ENCODE results near the gene ZMYND15. TPM values are rescaled to one million over a fixed set of nuclear protein-coding genes. Genes with fewer than 3 reads are reported as not detected.
A peak's percentile ranks its signal among the peaks of the same experiment; 100 is the strongest.

Gene ZMYND15
- total and polyA plus RNA-seq, 2 experiments from 2014 or later: 0.32 to 1.4 TPM

DNA sequence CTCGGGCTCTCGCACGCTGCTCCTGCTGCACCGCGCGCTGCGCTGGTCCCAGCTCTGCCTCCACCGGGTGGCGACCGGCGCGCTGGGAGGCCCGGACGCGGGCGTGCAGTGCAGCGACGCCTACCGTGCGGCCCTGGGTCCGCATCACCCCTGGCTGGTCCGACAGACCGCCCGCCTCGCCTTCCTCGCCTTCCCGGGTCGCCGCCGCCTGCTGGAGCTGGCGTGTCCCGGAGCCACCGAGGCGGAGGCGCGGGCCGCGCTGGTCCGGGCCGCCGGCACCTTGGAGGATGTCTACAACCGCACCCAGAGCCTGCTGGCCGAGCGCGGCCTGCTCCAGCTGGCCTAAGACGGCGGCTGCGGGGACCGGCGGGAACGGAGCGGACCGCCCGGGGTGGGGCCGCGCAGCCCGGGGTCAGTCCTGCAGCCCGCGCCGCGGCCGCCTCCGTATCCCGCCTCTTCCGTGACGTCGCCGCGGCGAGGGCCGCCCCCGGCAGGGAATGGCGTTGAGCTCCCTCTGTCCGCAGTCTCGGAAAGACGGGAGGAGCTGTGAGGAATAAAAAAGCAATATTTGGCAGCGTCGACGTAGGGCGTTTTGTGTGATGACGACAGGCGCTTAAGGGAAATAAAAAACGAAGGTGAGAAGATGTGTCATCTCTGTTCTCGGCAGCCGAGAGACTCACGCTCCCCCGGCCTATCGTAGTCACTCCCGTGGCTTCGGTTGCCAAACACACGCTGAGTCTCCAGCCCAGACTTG is 50.5 kb downstream of the ZMYND15 start:
- DNase-seq (ENCODE audit: low spot score) (peak; percentile 79), ATAC-seq (peak; percentile 79)
- Histone ChIP-seq H3K27me3 (ENCODE audit: insufficient read depth) (peaks cover 42% of the 10 kb centered on the region), H3K9me2 (ENCODE audit: insufficient read depth) (no peaks in the 10 kb centered on the region), H3K4me2 (peak overlapping the region; percentile 99), H3K79me2 (replicated peaks; ENCODE audit: insufficient read depth) (no peaks in the 10 kb centered on the region), H3K27ac (ENCODE audit: low read depth) (no peak overlapping the region), H2AFZ (peak overlapping the region; percentile 88), H3F3A (replicated peaks; ENCODE audit: low read depth) (peaks cover 19% of the 10 kb centered on the region; the same call in 1 of the 2 replicates), H3K4me1 (ENCODE audit: insufficient read depth) (peaks cover 30% of the 10 kb centered on the region), H3K36me3 (ENCODE audit: insufficient read depth) (no peaks in the 10 kb centered on the region), H4K20me1 (replicated peaks; ENCODE audit: insufficient read depth) (no peaks in the 10 kb centered on the region), H3K4me3 (peak overlapping the region; percentile 87)
- Mint-ChIP-seq H3K9me3 (no peaks in the 10 kb centered on the region; the same call in 2 of the 3 replicates), H3K27ac (no peak overlapping the region), H3K27me3 (ENCODE audit: insufficient read depth, low read depth, poor library complexity) (peaks cover 40% of the 10 kb centered on the region), H3K4me3 (peak overlapping the region; percentile 82), H3K4me1 (peaks cover 23% of the 10 kb centered on the region), H3K36me3 (ENCODE audit: low read depth) (peaks cover 5% of the 10 kb centered on the region; the same call in 1 of the 3 replicates)
- TF ChIP-seq NANOG (IDR thresholded peaks at IDR 0.05; ENCODE audit: borderline replicate concordance) (no peak), JUNB (IDR thresholded peaks at IDR 0.05; ENCODE audit: unreplicated experiment) (no peak), EZH2phosphoT487 (IDR thresholded peaks at IDR 0.05; ENCODE audit: unreplicated experiment) (no peak), ZNF114 (CRISPR knock-in tag; IDR thresholded peaks at IDR 0.05) (no peak), EZH2 (IDR thresholded peaks at IDR 0.05; ENCODE audit: low read depth, unreplicated experiment) (no peak), STAT1 (IDR thresholded peaks at IDR 0.05; ENCODE audit: unreplicated experiment) (no peak), CREB1 (CRISPR knock-in tag; IDR thresholded peaks at IDR 0.05; ENCODE audit: low read depth) (peak; percentile 85), POLR2AphosphoS5 (IDR thresholded peaks at IDR 0.05; ENCODE audit: low read depth) (peak; percentile 47), ZNF331 (CRISPR knock-in tag; IDR thresholded peaks at IDR 0.05; ENCODE audit: low read depth) (no peak)
- TF ChIP-seq, protein P1, sequence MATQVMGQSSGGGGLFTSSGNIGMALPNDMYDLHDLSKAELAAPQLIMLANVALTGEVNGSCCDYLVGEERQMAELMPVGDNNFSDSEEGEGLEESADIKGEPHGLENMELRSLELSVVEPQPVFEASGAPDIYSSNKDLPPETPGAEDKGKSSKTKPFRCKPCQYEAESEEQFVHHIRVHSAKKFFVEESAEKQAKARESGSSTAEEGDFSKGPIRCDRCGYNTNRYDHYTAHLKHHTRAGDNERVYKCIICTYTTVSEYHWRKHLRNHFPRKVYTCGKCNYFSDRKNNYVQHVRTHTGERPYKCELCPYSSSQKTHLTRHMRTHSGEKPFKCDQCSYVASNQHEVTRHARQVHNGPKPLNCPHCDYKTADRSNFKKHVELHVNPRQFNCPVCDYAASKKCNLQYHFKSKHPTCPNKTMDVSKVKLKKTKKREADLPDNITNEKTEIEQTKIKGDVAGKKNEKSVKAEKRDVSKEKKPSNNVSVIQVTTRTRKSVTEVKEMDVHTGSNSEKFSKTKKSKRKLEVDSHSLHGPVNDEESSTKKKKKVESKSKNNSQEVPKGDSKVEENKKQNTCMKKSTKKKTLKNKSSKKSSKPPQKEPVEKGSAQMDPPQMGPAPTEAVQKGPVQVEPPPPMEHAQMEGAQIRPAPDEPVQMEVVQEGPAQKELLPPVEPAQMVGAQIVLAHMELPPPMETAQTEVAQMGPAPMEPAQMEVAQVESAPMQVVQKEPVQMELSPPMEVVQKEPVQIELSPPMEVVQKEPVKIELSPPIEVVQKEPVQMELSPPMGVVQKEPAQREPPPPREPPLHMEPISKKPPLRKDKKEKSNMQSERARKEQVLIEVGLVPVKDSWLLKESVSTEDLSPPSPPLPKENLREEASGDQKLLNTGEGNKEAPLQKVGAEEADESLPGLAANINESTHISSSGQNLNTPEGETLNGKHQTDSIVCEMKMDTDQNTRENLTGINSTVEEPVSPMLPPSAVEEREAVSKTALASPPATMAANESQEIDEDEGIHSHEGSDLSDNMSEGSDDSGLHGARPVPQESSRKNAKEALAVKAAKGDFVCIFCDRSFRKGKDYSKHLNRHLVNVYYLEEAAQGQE (IDR thresholded peaks at IDR 0.05; ENCODE audit: unreplicated experiment): no peak
- TF ChIP-seq, protein P2, sequence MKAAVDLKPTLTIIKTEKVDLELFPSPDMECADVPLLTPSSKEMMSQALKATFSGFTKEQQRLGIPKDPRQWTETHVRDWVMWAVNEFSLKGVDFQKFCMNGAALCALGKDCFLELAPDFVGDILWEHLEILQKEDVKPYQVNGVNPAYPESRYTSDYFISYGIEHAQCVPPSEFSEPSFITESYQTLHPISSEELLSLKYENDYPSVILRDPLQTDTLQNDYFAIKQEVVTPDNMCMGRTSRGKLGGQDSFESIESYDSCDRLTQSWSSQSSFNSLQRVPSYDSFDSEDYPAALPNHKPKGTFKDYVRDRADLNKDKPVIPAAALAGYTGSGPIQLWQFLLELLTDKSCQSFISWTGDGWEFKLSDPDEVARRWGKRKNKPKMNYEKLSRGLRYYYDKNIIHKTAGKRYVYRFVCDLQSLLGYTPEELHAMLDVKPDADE (IDR thresholded peaks at IDR 0.05): peak; percentile 37; the same call in 1 of the 2 replicates
- TF ChIP-seq, protein P3, sequence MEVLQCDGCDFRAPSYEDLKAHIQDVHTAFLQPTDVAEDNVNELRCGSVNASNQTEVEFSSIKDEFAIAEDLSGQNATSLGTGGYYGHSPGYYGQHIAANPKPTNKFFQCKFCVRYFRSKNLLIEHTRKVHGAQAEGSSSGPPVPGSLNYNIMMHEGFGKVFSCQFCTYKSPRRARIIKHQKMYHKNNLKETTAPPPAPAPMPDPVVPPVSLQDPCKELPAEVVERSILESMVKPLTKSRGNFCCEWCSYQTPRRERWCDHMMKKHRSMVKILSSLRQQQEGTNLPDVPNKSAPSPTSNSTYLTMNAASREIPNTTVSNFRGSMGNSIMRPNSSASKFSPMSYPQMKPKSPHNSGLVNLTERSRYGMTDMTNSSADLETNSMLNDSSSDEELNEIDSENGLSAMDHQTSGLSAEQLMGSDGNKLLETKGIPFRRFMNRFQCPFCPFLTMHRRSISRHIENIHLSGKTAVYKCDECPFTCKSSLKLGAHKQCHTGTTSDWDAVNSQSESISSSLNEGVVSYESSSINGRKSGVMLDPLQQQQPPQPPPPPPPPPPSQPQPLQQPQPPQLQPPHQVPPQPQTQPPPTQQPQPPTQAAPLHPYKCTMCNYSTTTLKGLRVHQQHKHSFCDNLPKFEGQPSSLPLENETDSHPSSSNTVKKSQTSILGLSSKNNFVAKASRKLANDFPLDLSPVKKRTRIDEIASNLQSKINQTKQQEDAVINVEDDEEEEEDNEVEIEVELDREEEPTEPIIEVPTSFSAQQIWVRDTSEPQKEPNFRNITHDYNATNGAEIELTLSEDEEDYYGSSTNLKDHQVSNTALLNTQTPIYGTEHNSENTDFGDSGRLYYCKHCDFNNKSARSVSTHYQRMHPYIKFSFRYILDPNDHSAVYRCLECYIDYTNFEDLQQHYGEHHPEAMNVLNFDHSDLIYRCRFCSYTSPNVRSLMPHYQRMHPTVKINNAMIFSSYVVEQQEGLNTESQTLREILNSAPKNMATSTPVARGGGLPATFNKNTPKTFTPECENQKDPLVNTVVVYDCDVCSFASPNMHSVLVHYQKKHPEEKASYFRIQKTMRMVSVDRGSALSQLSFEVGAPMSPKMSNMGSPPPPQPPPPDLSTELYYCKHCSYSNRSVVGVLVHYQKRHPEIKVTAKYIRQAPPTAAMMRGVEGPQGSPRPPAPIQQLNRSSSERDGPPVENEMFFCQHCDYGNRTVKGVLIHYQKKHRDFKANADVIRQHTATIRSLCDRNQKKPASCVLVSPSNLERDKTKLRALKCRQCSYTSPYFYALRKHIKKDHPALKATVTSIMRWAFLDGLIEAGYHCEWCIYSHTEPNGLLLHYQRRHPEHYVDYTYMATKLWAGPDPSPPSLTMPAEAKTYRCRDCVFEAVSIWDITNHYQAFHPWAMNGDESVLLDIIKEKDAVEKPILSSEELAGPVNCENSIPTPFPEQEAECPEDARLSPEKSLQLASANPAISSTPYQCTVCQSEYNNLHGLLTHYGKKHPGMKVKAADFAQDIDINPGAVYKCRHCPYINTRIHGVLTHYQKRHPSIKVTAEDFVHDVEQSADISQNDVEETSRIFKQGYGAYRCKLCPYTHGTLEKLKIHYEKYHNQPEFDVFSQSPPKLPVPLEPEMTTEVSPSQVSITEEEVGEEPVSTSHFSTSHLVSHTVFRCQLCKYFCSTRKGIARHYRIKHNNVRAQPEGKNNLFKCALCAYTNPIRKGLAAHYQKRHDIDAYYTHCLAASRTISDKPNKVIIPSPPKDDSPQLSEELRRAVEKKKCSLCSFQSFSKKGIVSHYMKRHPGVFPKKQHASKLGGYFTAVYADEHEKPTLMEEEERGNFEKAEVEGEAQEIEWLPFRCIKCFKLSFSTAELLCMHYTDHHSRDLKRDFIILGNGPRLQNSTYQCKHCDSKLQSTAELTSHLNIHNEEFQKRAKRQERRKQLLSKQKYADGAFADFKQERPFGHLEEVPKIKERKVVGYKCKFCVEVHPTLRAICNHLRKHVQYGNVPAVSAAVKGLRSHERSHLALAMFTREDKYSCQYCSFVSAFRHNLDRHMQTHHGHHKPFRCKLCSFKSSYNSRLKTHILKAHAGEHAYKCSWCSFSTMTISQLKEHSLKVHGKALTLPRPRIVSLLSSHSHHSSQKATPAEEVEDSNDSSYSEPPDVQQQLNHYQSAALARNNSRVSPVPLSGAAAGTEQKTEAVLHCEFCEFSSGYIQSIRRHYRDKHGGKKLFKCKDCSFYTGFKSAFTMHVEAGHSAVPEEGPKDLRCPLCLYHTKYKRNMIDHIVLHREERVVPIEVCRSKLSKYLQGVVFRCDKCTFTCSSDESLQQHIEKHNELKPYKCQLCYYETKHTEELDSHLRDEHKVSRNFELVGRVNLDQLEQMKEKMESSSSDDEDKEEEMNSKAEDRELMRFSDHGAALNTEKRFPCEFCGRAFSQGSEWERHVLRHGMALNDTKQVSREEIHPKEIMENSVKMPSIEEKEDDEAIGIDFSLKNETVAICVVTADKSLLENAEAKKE (CRISPR knock-in tag; IDR thresholded peaks at IDR 0.05): no peak
- TF ChIP-seq, protein P4, sequence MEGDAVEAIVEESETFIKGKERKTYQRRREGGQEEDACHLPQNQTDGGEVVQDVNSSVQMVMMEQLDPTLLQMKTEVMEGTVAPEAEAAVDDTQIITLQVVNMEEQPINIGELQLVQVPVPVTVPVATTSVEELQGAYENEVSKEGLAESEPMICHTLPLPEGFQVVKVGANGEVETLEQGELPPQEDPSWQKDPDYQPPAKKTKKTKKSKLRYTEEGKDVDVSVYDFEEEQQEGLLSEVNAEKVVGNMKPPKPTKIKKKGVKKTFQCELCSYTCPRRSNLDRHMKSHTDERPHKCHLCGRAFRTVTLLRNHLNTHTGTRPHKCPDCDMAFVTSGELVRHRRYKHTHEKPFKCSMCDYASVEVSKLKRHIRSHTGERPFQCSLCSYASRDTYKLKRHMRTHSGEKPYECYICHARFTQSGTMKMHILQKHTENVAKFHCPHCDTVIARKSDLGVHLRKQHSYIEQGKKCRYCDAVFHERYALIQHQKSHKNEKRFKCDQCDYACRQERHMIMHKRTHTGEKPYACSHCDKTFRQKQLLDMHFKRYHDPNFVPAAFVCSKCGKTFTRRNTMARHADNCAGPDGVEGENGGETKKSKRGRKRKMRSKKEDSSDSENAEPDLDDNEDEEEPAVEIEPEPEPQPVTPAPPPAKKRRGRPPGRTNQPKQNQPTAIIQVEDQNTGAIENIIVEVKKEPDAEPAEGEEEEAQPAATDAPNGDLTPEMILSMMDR (conservative IDR thresholded peaks at IDR 0.05; ENCODE audit: low read depth in 2 of 2): peak; percentile 32 to 68

Data from GM23338 (cell line).